ENCODE data around the gene ACOT6.
"Not testable (repeated sequence)": the region's sequence is repeated elsewhere in the genome, so short reads cannot be mapped to it uniquely, and the experiment has no call there.

ACOT6 gene

GRCh38 chr14:73612339-73613045 is at the start of gene ACOT6:
Gene ACOT6, plus strand, starts transcription at chr14:73612517. Its CDS starts 55 bp downstream, at chr14:73612572.
- H3K36me3 ChIP-seq (ENCODE audit: insufficient read depth, low read length) = no peaks in the 10 kb centered on the region
- H3K27me3 ChIP-seq (ENCODE audit: insufficient read depth, low read length) = no peaks in the 10 kb centered on the region
- peak within 1 kb of the TSS; percentile 80 for H3K4me3 ChIP-seq (ENCODE audit: low read depth, low read length)
- H3K4me1 ChIP-seq (ENCODE audit: control insufficient read depth, insufficient read depth, low read length, unreplicated experiment) = peaks cover 9% of the 10 kb centered on the region
- H2AFZ ChIP-seq (ENCODE audit: low read length, unreplicated experiment) = peak within 1 kb of the TSS; percentile 83
- H3K27ac ChIP-seq (ENCODE audit: low read depth, low read length) = peak within 1 kb of the TSS; percentile 6; the same call in 1 of the 2 replicates
- H3K79me2 ChIP-seq (ENCODE audit: control insufficient read depth, insufficient read depth, low read length, unreplicated experiment) = no peaks in the 10 kb centered on the region

- not testable (repeated sequence) for H3K27me3 ChIP-seq (ENCODE audit: insufficient read depth, low read length); H3K4me3 ChIP-seq (ENCODE audit: low read depth, low read length); H3K4me1 ChIP-seq (ENCODE audit: control insufficient read depth, insufficient read depth, low read length, unreplicated experiment); H2AFZ ChIP-seq (ENCODE audit: low read length, unreplicated experiment); H3K27ac ChIP-seq (ENCODE audit: low read depth, low read length)
- H3K36me3 ChIP-seq (ENCODE audit: insufficient read depth, low read length) = peaks cover 11% of the 10 kb centered on the region
- peaks cover 14% of the 10 kb centered on the region for H3K79me2 ChIP-seq (ENCODE audit: control insufficient read depth, insufficient read depth, low read length, unreplicated experiment)
Observed at GRCh38 chr14:73562696-73563095, 49.6 kb upstream of the ACOT6 start.

GRCh38 chr14:73566431-73566830 is 45.9 kb upstream of the ACOT6 start:
- not testable (repeated sequence) for H2AFZ ChIP-seq (ENCODE audit: low read length, unreplicated experiment); H3K4me1 ChIP-seq (ENCODE audit: control insufficient read depth, insufficient read depth, low read length, unreplicated experiment); H3K27ac ChIP-seq (ENCODE audit: low read depth, low read length); H3K27me3 ChIP-seq (ENCODE audit: insufficient read depth, low read length); H3K4me3 ChIP-seq (ENCODE audit: low read depth, low read length)
- Histone ChIP-seq H3K36me3 (ENCODE audit: insufficient read depth, low read length) (peaks cover 11% of the 10 kb centered on the region), H3K79me2 (ENCODE audit: control insufficient read depth, insufficient read depth, low read length, unreplicated experiment) (peaks cover 34% of the 10 kb centered on the region)

GRCh38 chr14:73566935-73567334 is 45.4 kb upstream of the ACOT6 start:
- H3K79me2 ChIP-seq (ENCODE audit: control insufficient read depth, insufficient read depth, low read length, unreplicated experiment) = peaks cover 34% of the 10 kb centered on the region
- not testable (repeated sequence) for H2AFZ ChIP-seq (ENCODE audit: low read length, unreplicated experiment); H3K4me1 ChIP-seq (ENCODE audit: control insufficient read depth, insufficient read depth, low read length, unreplicated experiment); H3K27ac ChIP-seq (ENCODE audit: low read depth, low read length); H3K36me3 ChIP-seq (ENCODE audit: insufficient read depth, low read length); H3K27me3 ChIP-seq (ENCODE audit: insufficient read depth, low read length)
- H3K4me3 ChIP-seq (ENCODE audit: low read depth, low read length) = peak overlapping the region; percentile 83

- Histone ChIP-seq H3K79me2 (ENCODE audit: control insufficient read depth, insufficient read depth, low read length, unreplicated experiment) (peaks cover 34% of the 10 kb centered on the region), H3K27ac (ENCODE audit: low read depth, low read length) (no peak overlapping the region), H3K27me3 (ENCODE audit: insufficient read depth, low read length) (no peaks in the 10 kb centered on the region), H3K36me3 (ENCODE audit: insufficient read depth, low read length) (peaks cover 8% of the 10 kb centered on the region), H3K4me3 (ENCODE audit: low read depth, low read length) (peak overlapping the region; percentile 83), H3K4me1 (ENCODE audit: control insufficient read depth, insufficient read depth, low read length, unreplicated experiment) (peaks cover 9% of the 10 kb centered on the region), H2AFZ (ENCODE audit: low read length, unreplicated experiment) (no peak overlapping the region)
Observed at GRCh38 chr14:73567358-73567757, 45.0 kb upstream of the ACOT6 start.

- Histone ChIP-seq H3K27me3 (ENCODE audit: insufficient read depth, low read length) (no peaks in the 10 kb centered on the region), H3K36me3 (ENCODE audit: insufficient read depth, low read length) (peaks cover 8% of the 10 kb centered on the region), H2AFZ (ENCODE audit: low read length, unreplicated experiment) (peak overlapping the region; percentile 61), H3K27ac (ENCODE audit: low read depth, low read length) (peak overlapping the region; percentile 78), H3K4me1 (ENCODE audit: control insufficient read depth, insufficient read depth, low read length, unreplicated experiment) (peaks cover 9% of the 10 kb centered on the region), H3K79me2 (ENCODE audit: control insufficient read depth, insufficient read depth, low read length, unreplicated experiment) (peaks cover 34% of the 10 kb centered on the region), H3K4me3 (ENCODE audit: low read depth, low read length) (peak overlapping the region; percentile 83)
Observed at GRCh38 chr14:73567951-73568885, 44.1 kb upstream of the ACOT6 start.

- H2AFZ ChIP-seq (ENCODE audit: low read length, unreplicated experiment) = peak overlapping the region; percentile 61
- peak overlapping the region; percentile 78 for H3K27ac ChIP-seq (ENCODE audit: low read depth, low read length)
- H3K79me2 ChIP-seq (ENCODE audit: control insufficient read depth, insufficient read depth, low read length, unreplicated experiment) = peaks cover 34% of the 10 kb centered on the region
- peak overlapping the region; percentile 83 for H3K4me3 ChIP-seq (ENCODE audit: low read depth, low read length)
- not testable (repeated sequence) for H3K36me3 ChIP-seq (ENCODE audit: insufficient read depth, low read length); H3K27me3 ChIP-seq (ENCODE audit: insufficient read depth, low read length); H3K4me1 ChIP-seq (ENCODE audit: control insufficient read depth, insufficient read depth, low read length, unreplicated experiment)
Observed at GRCh38 chr14:73568886-73569184, 43.5 kb upstream of the ACOT6 start.

GRCh38 chr14:73569185-73569958 is 42.9 kb upstream of the ACOT6 start, which contains the start of gene ACOT2:
Gene ACOT2, plus strand, starts transcription at chr14:73569213. Its CDS starts 28 bp downstream, at chr14:73569241.
- Histone ChIP-seq H3K4me3 (ENCODE audit: low read depth, low read length) (peak within 1 kb of the TSS; percentile 83), H2AFZ (ENCODE audit: low read length, unreplicated experiment) (peak within 1 kb of the TSS; percentile 64), H3K27ac (ENCODE audit: low read depth, low read length) (peak within 1 kb of the TSS; percentile 78), H3K79me2 (ENCODE audit: control insufficient read depth, insufficient read depth, low read length, unreplicated experiment) (peaks cover 34% of the 10 kb centered on the region)
- not testable (repeated sequence) for H3K27me3 ChIP-seq (ENCODE audit: insufficient read depth, low read length); H3K4me1 ChIP-seq (ENCODE audit: control insufficient read depth, insufficient read depth, low read length, unreplicated experiment); H3K36me3 ChIP-seq (ENCODE audit: insufficient read depth, low read length)

- H3K27ac ChIP-seq (ENCODE audit: low read depth, low read length); H3K36me3 ChIP-seq (ENCODE audit: insufficient read depth, low read length); H3K27me3 ChIP-seq (ENCODE audit: insufficient read depth, low read length); H3K4me1 ChIP-seq (ENCODE audit: control insufficient read depth, insufficient read depth, low read length, unreplicated experiment); H2AFZ ChIP-seq (ENCODE audit: low read length, unreplicated experiment): not testable (repeated sequence)
- Histone ChIP-seq H3K79me2 (ENCODE audit: control insufficient read depth, insufficient read depth, low read length, unreplicated experiment) (peaks cover 34% of the 10 kb centered on the region), H3K4me3 (ENCODE audit: low read depth, low read length) (peak overlapping the region; percentile 83)
Observed at GRCh38 chr14:73570913-73571312, 41.4 kb upstream of the ACOT6 start.

GRCh38 chr14:73573034-73573433 is 39.3 kb upstream of the ACOT6 start:
- not testable (repeated sequence) for H3K27me3 ChIP-seq (ENCODE audit: insufficient read depth, low read length); H2AFZ ChIP-seq (ENCODE audit: low read length, unreplicated experiment); H3K4me1 ChIP-seq (ENCODE audit: control insufficient read depth, insufficient read depth, low read length, unreplicated experiment); H3K36me3 ChIP-seq (ENCODE audit: insufficient read depth, low read length); H3K27ac ChIP-seq (ENCODE audit: low read depth, low read length); H3K4me3 ChIP-seq (ENCODE audit: low read depth, low read length)
- H3K79me2 ChIP-seq (ENCODE audit: control insufficient read depth, insufficient read depth, low read length, unreplicated experiment) = peaks cover 16% of the 10 kb centered on the region

Measured in ACC112 (cell line).